GM19372 (cell line): Measurements from ENCODE around the gene DCTD.

Source experiments
- ATAC-seq: cut with Tn5 transposase; IDR thresholded peaks from one replicate; pipeline ENCODE4 v1.9.1; 2021; ENCODE audit warnings: mild to moderate bottlenecking, low read depth, moderate library complexity; ENCODE audit not compliant: unreplicated experiment

The DCTD gene

DNA sequence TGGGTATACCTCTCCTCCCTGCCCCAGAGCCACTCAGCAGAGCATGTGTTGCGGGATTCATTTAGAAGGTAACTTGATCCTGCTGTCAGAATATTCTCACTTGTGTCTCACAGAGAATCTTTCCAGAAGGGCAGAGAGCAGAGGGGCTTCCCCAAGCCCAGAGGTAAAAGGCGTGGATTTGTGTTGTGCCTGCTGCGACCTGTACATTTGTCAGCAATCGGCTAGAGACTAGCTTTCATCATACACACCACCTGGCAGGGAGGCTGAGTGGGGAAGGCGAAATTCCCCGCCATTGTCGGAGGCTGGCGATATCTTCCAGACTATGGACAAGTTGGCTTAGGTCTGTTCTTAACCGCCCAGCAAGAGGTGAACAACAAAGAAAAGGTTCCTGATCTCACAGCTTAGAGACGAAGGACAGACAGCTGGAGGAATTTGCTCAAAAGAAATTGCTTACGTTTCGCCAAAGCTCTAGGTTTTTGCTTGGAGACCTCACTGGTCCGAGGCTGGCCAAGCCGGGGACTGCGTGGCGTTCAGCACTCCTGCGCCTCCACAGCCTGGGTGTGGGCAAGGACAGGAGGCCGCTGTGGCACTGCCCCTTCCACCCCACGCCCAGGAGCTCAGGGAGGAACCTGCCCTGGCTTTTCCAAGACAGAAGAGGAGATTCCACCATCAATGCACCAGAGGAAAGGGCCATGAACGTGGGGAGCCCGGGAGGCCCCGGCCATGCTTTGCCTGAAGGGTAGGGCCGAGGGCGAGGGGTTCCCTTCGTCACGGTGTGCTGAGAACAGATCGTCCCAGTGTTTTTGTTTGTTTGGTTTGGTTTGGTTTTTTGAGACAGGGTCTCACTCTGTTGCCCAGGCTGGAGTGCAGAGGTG lies 69.4 kb downstream of the DCTD start:
- ATAC-seq: no peak

GRCh38 chr4:182846036-182846435 lies 71.2 kb downstream of the DCTD start:
- no peak for ATAC-seq

DNA sequence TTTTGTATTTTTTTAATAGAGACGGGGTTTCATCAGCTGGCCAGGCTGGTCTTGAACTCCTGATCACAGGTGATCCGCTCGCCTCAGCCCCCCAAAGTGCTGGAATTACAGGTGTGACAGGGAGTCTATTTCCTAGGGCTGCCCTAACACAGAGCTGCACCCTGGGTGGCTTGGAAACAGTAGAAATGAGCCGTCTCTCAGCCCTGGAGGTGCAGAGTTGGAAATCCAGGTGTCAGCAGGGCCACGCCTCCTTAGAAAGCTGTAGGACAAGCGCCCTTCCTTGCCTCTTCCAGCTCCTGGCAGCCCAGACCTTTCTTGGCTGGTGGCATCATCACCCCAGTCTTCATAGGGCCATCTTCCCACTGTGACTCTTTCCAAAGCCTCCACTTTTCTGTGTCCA lies 71.6 kb downstream of the DCTD start:
- no peak for ATAC-seq

- no peak for ATAC-seq
Measured at GRCh38 chr4:182843808-182844325, 73.3 kb downstream of the DCTD start.

GRCh38 chr4:182842759-182843390 lies 74.3 kb downstream of the DCTD start:
- no peak for ATAC-seq

DNA sequence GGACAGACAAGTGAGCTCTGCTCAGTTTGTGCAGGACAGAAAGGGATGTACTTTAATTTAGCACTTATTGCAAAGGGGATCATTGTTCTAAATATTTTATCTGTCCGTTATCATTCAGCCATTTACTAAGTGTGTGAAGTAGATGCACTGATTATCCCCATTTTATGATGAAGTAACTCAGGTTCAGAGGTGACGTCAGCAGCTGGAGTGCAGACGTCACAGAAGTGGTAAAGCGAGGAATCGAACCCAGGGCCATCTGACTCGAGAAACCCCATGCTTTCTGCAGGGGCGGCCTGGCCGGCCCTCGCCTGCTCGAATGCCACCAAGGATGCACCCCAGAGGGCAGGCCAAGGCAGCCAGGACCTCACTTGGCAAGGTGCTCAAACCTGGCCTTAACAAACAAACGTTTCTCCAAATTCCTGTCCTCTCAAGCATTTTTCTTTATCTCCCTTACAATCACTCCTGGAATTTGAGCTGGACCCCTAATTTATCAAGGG lies 75.0 kb downstream of the DCTD start:
- ATAC-seq: no peak

DNA sequence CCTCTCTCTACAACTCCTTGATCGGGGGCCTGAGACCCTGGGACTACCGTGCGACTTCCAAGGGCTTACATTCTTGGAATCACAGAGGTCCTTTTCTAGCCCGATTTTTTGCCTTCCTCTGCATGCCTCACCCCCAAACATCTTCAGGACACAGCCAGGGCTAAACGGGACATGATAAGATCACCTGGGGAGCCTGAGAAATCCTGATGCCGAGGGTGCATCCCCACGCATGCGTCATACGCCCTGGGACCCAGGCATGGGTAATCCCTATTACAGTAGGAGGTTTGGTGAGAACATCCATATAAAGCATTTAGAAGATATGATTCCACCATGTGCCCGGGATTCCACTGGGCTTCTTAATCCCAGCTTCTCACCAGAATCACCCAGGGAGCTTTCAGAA lies 77.1 kb downstream of the DCTD start:
- ATAC-seq: no peak
